Measurements from ENCODE around the gene PATE3.

GRCh38 chr11:125768336-125769046 lies 19.4 kb upstream of the PATE3 start:
- no peak for TF ChIP-seq CTCF (IDR thresholded peaks at IDR 0.05; ENCODE audit: low read depth, low read length, poor library complexity, severe bottlenecking)
- TF ChIP-seq EZH2phosphoT487 (IDR thresholded peaks at IDR 0.05; ENCODE audit: borderline replicate concordance, low read length): no peak

Measured in DOHH2 (cell line).